ENCODE data around the gene KIT. TPM values are rescaled to one million over a fixed set of nuclear protein-coding genes. Genes with fewer than 3 reads are reported as not detected.

Gene KIT
- total and polyA plus RNA-seq, 2 donors (not counting 1 experiment from before 2014, with no cell fraction given): 0.01 TPM; not detected in 1

GRCh38 chr4:54783402-54784110, 125.8 kb downstream of the KIT start:
- no peaks in the 10 kb centered on the region for H3K4me1 ChIP-seq (ENCODE audit: control insufficient read depth in 2 of 2, insufficient read depth in 2 of 2, low read length in 2 of 2)
- H3K4me2 ChIP-seq (replicated peaks; ENCODE audit: low read depth, low read length, poor library complexity, severe bottlenecking): no peak overlapping the region
- no peaks in the 10 kb centered on the region for H3K27me3 Mint-ChIP-seq
- intact Hi-C loops (cut with micrococcal nuclease): no loop called here
- no peaks in the 10 kb centered on the region for H3K9me3 Mint-ChIP-seq (ENCODE audit: insufficient read depth)
- H3K79me2 ChIP-seq (ENCODE audit: control insufficient read depth, insufficient read depth, low read length): no peaks in the 10 kb centered on the region
- peaks cover 0 to 4% (median 0%) of the 10 kb centered on the region in 3 donors for H3K9me3 ChIP-seq (ENCODE audit: control extremely low read depth in 1 of 3, control insufficient read depth in 2 of 3, insufficient read depth in 1 of 3, low read length in 2 of 3)
- CTCF ChIA-PET: no interaction called here
- H3K4me3 ChIP-seq (ENCODE audit: control extremely low read depth in 1 of 5, extremely low read depth in 1 of 5, insufficient read depth in 1 of 5, low read depth in 2 of 5, low read length in 4 of 5): no peak overlapping the region
- H3K9ac ChIP-seq (ENCODE audit: low read length): no peak overlapping the region
- H3K4me3 Mint-ChIP-seq: no peak overlapping the region
- H4K20me1 ChIP-seq (ENCODE audit: control insufficient read depth, insufficient read depth, low read length, poor library complexity, severe bottlenecking): no peaks in the 10 kb centered on the region
- POLR2A ChIA-PET: no interaction called here
- DNase-seq: no peak
- no peak overlapping the region for H3K27ac ChIP-seq (ENCODE audit: low read length in 2 of 2)
- H2AFZ ChIP-seq (ENCODE audit: insufficient read depth, low read depth, low read length, poor library complexity, severe bottlenecking): no peak overlapping the region
- TF ChIP-seq EZH2 (IDR thresholded peaks at IDR 0.05; ENCODE audit: borderline replicate concordance, insufficient read depth, low read depth, low read length, poor library complexity, severe bottlenecking) (no peak), CTCF (IDR thresholded peaks at IDR 0.05) (no peak)
- no peaks in the 10 kb centered on the region for H3K27me3 ChIP-seq (replicated peaks in 1 of 4; ENCODE audit: control extremely low read depth in 1 of 4, control insufficient read depth in 3 of 4, insufficient read depth in 4 of 4, low read length in 3 of 4)
- no peaks in the 10 kb centered on the region for H3K36me3 ChIP-seq (replicated peaks in 1 of 2; ENCODE audit: control extremely low read depth in 1 of 2, control insufficient read depth in 1 of 2, extremely low read depth in 1 of 2, insufficient read depth in 2 of 2, low read length in 1 of 2)
- no peak overlapping the region for H3K27ac Mint-ChIP-seq
- peaks cover 5% of the 10 kb centered on the region for H3K4me1 Mint-ChIP-seq
- no peak for ATAC-seq (ENCODE audit: low read depth)
- WGBS (ENCODE audit: insufficient coverage): 86% methylated on average over 2 of the region's 7 CpGs

GRCh38 chr4:54784161-54784671, 126.5 kb downstream of the KIT start:
- no peak overlapping the region for H3K9ac ChIP-seq (ENCODE audit: low read length)
- H3K4me3 Mint-ChIP-seq: no peak overlapping the region

More at GRCh38 chr4:54784161-54784671, 126.5 kb downstream of the KIT start:
- intact Hi-C loops (cut with micrococcal nuclease): no loop called here
- Histone ChIP-seq H3K4me2 (replicated peaks; ENCODE audit: low read depth, low read length, poor library complexity, severe bottlenecking) (no peak overlapping the region), H3K4me1 (ENCODE audit: control insufficient read depth in 2 of 2, insufficient read depth in 2 of 2, low read length in 2 of 2) (no peaks in the 10 kb centered on the region), H2AFZ (ENCODE audit: insufficient read depth, low read depth, low read length, poor library complexity, severe bottlenecking) (no peak overlapping the region), H3K36me3 (replicated peaks in 1 of 2; ENCODE audit: control extremely low read depth in 1 of 2, control insufficient read depth in 1 of 2, extremely low read depth in 1 of 2, insufficient read depth in 2 of 2, low read length in 1 of 2) (no peaks in the 10 kb centered on the region), H3K27me3 (replicated peaks in 1 of 4; ENCODE audit: control extremely low read depth in 1 of 4, control insufficient read depth in 3 of 4, insufficient read depth in 4 of 4, low read length in 3 of 4) (no peaks in the 10 kb centered on the region), H3K79me2 (ENCODE audit: control insufficient read depth, insufficient read depth, low read length) (no peaks in the 10 kb centered on the region), H3K27ac (ENCODE audit: low read length in 2 of 2) (no peak overlapping the region), H4K20me1 (ENCODE audit: control insufficient read depth, insufficient read depth, low read length, poor library complexity, severe bottlenecking) (no peaks in the 10 kb centered on the region), H3K9me3 (ENCODE audit: control extremely low read depth in 1 of 3, control insufficient read depth in 2 of 3, insufficient read depth in 1 of 3, low read length in 2 of 3) (peaks cover 0 to 4% (median 0%) of the 10 kb centered on the region in 3 donors), H3K4me3 (ENCODE audit: control extremely low read depth in 1 of 5, extremely low read depth in 1 of 5, insufficient read depth in 1 of 5, low read depth in 2 of 5, low read length in 4 of 5) (no peak overlapping the region)
- 62% methylated on average over 14 of the region's 14 CpGs for whole genome bisulfite sequencing (ENCODE audit: insufficient coverage)
- ATAC-seq (ENCODE audit: low read depth) (no peak), DNase-seq (no peak)
- POLR2A ChIA-PET: no interaction called here
- Mint-ChIP-seq H3K9me3 (ENCODE audit: insufficient read depth) (no peaks in the 10 kb centered on the region), H3K27ac (no peak overlapping the region), H3K4me1 (peaks cover 5% of the 10 kb centered on the region), H3K27me3 (no peaks in the 10 kb centered on the region)
- CTCF ChIA-PET: no interaction called here
- TF ChIP-seq EZH2 (IDR thresholded peaks at IDR 0.05; ENCODE audit: borderline replicate concordance, insufficient read depth, low read depth, low read length, poor library complexity, severe bottlenecking) (no peak), CTCF (IDR thresholded peaks at IDR 0.05) (no peak)
